Stimulated activated CD8-positive, alpha-beta memory T cell treated with anti-CD3 and anti-CD28 coated beads, Interleukin-12 subunit alpha, Interleukin-12 subunit beta, amount 100 ng/mL, for 1 hour (primary cell): ENCODE data around the gene CPN1.
"Not testable (repeated sequence)": the region's sequence is repeated elsewhere in the genome, so short reads cannot be mapped to it uniquely, and the experiment has no call there.

ENCODE experiments used
- DNase-seq: peaks from one replicate; pipeline ENCODE4 v3.0.0-alpha.2; 2020; ENCODE audit warnings: low read depth

Gene CPN1

DNA sequence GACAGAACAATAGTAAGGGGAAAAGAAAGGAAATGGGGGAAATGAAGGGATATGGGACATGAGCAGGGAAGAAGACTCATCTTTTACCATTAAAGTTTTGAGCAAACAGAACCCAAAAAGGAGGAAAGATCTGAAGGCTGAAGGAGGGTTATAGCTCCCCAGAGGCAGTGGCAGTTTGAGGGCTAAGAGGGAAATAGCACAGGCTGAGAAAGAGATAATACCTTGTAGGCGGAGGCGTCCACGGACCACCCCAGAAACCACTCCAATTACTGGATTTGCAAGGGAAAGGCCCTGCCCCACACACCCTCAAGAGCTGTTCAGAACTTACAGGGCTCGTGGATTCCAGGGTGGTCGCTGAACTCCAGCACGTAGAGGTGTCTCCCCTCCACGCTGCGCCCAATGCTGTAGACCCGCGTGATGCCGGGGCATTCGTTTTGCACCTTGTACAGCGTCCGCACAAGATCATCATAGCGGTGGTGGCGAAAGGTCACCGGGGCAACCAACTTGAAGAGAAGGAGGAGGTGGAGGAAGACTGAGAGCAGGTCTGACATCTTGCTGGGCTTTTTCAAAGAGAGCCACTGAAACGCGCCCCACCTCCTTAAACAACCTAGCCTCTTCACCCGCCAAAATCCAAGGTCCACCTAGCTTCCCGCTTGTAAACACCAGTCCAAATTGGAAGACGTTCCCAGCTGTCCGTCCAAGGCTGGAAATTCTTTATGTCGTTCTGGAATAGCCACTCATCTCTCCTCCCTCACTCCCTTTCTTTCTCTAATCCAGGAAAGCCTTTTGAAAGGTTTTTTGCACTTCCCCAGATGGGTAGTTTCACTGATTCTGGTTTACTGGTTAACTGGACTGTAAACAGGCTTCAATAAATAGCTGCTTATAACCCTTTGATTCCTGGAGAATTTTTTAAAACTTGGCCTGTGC is at the start of gene CPN1:
TSS of gene CPN1 (minus strand) at position 795 of the 927 bp plus-strand sequence. CDS start at position 551, 244 bp downstream.
- DNase-seq = no peak

DNA sequence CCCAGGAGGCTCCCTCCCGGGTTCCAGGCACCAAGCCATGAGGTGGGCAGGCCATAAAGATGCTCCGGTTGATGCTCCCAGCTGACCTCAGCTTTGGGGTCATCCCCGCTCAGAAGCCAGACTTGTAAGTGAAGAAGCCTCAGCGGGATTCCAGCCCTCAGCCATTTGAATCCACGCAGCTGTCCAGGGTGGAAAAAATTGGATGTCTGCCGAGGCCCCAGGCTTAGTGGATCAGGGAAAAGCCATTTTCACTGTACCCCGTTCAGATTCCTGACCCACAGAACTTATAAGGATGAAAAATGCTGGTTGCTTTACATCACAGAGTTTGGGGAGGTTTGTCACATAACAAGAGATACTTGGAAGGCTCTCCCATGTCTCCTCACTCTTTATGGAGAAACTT is 49.2 kb upstream of the CPN1 start:
- no peak for DNase-seq

DNA sequence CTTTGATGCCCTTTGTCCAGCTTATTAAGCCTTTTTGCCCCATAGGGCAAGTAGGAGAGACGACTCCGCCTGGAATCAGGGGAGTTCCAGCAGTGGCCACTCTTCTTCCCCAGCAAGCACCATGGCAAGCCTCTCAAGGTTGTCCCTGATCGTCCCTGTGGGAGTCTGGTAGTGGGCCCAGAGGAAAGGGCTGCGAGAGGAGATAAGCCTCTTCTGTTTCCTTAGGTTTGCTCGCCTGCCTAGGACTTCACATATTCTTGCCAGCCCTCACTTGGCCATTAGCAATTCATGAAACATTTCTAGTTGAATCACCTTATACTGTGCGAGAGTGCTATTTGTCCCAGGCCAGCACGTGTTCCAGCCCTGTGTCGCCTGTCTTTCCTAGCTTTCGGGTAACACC is 47.8 kb upstream of the CPN1 start:
- DNase-seq = no peak

DNA sequence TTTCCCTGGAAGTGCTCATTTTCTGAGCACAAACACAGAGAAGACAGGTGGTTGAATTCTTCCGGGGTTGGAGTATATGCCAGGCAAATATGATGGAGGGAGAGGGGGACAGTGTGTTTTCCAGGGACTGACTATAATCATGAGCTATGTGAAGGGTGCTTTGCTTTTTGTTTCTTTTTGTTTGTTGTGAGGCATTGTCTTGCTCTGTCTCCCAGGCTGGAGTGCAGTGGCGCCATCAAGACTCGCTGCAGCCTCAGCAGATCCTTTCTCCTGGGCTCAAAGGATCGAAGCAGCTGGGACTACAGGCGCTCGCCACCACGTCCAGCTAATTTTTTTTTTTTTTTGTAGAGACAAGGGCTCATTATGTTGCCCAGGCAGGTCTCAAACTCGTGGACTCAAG is 47.3 kb upstream of the CPN1 start:
- no peak for DNase-seq

DNA sequence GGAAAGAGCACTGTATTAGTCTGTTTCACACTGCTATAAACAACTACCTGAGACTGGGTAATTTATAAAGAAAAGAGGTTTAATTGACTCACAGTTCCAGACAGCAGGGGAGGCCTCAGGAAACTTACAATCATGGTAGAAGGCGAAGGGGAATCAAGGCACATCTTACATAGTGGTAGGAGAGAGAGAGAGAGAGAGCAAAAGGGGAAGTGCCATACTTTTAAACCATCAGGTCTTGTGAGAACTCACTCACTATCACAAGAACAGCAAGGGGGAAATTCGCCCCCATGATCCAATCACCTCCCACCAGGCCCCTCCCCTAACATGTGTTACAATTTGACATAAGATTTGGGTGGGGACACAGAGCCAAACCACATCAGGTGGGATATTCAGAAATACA is 43.7 kb upstream of the CPN1 start:
- not testable (repeated sequence) for DNase-seq

DNA sequence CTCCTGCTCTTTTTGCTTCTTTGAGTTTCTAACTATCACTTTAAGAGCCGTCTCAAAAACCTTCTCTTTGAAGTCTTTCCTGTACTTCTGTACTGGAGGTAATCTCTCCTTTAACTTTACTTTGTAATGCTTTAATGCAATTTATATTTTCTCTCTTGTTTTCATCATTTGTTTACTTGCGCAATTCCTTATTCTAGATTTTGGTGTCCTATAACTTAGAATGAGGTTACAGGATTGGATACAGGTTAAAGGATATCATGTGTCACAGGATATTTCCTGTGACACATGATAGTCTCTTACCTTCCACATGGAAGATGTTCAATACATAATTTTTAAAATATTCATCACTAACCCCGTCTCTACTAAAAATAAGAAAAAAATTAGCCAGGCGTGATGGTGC is 42.4 kb upstream of the CPN1 start:
- DNase-seq = no peak

DNA sequence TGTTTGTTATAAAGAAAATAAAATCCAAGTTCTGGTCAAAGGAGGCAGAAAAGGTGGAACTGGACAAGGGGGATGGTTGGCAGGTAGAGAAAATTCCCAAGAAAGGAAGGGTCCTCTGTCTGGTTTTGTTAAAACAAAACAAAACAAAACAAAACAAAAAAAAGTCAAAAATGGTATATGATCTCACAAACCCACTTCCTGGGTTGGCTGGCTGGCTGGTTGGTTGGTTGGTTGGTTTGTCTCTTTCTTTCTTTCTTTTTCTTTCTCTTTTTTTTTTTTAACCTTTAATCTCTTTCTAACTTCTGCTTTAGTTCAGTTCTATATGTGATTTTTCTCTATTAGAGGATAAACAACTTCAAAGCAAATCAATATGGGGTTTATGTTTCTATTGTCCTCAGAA is 41.1 kb upstream of the CPN1 start:
- no peak for DNase-seq

DNA sequence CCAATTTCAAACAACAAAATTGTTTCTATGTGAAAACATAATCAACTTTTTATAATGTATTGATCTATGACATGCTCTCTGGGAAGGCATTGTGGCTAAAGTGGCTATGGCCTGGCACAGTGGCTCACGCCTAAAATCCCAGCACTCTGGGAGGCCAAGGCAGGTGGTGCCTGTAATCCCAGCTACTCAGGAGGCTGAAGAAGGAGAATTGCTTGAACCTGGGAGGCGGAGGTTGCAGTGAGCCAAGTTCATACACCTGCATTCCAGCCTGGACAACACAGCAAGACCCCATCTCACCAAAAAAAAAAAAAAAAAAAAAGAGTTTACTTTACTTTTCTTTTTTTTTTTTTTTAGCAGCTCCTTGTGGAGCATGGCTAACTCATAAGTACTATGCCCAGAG is 38.9 kb upstream of the CPN1 start:
- DNase-seq = no peak

DNA sequence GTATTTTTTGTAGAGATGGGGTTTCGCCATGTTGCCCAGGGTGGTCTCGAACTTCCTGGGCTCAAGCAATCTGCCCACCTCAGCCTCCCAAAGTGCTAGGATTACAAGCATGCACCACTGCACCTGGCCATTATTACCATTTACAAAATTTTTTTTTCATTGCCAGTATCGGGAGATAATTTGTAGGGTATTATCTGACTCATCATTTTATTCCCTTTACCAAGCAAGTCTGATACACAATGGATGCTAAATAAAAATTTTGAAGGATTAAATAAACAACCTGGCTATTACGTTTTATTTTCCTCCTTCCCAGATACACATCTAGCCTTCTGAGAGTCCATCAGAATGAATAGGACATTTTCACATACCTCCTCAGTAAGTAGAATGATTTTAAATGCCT is 38.1 kb upstream of the CPN1 start:
- no peak for DNase-seq

DNA sequence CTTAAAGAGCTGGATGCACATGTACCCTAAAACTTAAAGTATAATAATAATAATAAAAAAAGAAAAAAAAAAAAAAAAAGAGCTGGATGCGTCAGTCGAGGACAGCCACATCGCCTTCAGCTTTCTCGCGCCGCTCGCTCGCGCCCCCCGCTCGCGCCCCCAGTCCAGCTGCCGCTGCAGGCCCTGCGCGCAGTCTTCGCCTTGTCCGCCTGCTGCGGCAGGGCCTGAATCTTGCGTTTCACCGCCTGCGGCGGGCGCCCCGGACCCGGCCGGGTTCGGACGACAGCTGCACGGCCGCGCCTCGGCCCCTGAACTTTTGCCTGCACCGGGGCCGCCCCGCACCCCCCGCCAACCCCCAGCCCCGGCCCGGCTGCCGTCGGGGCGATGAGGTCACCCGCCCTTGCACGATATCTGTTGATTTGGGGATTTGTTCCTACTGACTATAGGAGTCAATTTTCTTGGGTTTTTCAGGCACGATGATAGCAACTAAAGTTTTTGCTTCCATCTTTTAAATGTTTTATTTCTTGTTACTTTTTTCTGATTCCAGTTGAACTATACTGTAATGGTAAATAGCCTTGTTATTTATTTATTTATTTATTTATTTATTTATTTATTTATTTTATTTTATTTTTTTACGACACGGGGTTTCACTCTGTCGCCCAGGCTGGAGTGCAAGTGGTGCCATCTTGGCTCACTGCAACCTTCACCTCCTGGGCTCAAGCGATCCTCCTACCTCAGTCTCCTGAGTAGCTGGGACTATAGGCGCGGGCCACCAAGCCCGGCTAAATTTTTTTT is 33.5 kb upstream of the CPN1 start:
- no peak for DNase-seq

DNA sequence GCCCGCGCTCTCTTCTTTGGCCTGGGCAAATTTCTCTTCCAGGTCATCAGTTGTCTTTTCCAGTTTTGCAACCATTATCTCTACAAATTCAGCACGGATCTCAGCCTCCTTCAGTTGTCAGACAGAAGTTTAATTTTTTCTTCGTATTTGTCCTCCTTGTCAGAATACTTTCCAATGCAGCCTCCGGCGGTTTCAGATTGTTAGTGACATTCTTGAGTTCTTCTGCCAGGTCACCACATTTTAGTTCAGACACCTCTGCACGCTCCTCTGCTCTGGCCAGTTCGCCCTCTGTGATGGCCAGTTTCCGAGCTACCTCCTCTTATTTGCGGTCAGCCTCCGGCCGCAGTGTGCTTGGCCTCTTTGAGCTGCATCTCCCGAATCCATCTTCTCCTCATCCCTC is 32.8 kb upstream of the CPN1 start:
- DNase-seq = no peak

DNA sequence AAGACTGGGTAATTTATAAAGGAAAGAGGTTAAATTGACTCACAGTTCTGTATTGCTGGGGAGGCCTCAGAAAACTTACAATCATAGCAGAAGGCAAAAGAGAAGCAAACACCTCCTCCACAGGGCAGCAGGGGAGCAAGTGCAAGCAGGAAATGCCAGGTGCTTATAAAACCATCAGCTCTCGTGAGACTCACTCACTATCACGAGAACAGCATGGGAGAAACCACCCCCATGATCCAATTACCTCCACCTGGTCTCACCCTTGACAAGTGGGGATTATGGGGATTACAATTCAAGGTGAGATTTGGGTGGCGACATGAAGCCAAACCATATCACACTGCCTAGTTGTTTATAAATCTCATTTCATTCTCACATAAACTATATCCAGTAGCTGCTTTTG is 28.0 kb upstream of the CPN1 start:
- no peak for DNase-seq

DNA sequence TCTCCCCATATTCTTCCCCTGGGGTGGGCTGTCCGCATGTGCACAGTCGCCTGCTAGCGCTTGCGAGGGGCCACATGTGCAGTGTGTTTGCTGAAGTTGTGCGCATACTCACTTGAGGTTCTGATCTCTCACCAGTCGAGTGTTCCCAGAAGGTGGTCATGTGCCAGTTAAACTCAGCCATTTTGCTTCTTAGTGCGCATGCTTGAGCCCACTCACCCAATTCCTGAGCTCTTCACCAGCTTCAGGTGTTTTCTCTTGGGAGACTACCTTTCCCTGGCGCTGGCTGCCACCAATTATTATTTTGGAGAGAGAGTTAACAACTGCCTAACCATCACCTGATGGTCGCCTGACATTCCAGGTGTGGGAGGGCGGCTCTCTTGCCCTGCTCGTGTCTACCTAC is 25.2 kb upstream of the CPN1 start:
- no peak for DNase-seq

DNA sequence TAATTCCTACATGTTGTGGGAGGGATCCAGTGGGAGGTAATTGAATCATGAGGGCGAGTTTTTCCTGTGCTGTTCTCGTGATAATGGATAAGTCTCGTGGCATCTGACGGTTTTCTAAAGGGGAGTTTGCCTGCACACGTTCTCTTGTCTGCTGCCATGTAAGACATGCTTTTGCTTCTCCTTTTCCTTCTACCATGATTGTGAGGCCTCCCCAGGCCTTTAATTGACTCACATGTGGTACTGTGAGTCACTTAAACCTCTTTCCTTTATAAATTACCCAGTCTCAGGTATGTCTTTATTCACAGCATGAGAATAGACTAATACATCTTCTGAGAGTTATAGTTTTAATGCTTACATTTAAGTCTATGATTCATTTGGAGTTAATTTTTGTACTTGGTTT is 22.6 kb upstream of the CPN1 start:
- no peak for DNase-seq

DNA sequence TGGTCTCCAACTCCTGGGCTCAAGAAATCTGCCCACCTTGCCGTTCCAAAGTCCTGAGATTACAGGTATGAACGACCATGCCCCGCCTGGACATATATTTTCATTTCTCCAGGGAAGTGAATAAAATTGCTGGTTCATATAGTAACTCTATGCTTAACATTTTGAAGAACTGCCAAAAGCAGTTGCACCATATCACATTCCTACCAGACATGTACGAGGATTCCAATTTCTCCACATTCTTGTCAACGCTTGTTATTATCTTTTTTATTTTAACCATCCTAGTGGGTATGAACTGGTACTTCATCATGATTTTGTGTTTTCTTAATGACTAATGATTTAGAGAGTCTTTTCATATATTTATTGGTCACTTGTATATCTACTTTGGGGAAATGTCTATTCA is 21.9 kb upstream of the CPN1 start:
- no peak for DNase-seq

DNA sequence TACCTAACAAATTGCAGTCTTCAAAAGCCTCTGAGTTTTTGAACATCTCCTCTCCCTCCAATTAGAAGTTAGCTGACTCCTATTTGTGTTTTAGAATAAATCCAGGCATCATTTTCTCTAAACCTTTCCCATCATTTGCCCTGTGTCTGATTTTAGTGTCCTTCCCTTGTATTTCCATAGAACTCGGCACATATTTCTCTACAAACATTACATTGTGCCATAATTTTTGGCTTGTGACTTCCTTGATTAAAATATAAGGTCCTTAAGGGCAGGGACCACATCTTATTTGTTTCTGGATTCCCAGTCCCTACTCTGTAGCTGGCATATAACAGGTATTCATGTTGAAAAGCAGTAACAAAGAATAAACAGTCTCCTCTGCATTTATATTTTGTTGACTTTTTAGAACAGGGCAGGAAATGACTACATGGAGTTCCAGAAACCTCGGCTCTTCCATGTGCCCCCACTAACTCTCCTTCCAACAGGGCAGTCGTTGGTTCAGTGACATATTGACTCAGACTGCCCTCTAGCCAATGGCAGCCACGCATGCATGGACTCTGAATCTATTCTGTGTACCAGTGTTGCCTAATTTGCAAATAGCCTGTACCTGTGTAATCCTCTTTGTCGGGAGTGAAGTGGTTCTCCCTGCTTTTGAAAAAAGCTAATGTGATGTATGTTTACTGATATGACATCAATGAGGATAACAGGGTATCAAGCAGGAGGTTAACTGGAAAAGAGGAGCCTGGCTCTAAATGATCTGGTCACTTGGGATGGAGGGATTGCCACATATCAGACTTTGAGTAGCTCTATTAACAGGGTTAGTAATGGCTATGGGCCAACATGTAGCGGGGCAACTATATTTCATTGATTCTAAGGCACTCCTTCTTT is 19.8 kb upstream of the CPN1 start:
- no peak for DNase-seq

DNA sequence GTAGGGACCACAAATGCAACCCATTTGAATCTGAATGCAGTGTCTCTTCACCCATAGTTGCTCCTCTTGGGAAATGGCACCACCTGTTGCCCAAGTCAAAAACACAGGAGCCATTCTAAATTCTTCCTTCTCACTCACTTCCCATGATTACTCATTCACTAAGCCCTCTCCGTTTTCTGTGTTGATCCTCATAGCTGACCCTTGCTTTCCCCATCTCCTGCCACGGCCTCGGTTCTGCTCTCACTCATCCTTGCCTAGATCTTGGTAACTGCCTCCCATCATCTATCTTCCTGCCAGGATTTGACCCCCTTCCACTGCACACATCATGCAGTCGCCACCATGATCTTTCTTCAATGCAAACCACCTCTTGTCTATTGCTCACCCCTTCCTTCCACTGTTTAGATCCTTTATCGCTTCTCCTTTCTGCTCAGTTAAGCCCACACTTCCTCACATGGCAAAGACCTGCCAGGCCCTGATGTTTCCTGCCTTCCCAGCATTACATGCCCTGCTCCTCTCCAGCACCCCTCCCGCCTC is 19.0 kb upstream of the CPN1 start:
- DNase-seq = no peak

DNA sequence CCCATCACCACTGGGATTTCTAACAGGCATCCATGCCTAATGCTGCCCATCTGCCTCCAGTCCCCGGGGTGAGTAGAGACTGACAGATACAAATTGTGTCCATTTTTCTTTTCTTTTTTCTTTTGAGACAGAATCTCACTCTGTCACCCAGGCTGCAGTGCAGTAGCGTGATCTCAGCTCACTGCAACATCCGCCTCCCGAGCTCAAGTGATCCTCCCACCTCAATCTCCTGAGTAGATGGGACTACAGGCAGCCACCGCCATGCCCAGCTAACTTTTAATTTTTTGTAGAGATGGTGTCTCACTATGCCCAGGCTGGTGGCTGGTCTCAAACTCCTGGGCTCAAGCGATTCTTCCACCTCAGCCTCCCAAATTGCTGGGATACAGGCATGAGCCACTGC is 7.6 kb upstream of the CPN1 start:
- DNase-seq = no peak

DNA sequence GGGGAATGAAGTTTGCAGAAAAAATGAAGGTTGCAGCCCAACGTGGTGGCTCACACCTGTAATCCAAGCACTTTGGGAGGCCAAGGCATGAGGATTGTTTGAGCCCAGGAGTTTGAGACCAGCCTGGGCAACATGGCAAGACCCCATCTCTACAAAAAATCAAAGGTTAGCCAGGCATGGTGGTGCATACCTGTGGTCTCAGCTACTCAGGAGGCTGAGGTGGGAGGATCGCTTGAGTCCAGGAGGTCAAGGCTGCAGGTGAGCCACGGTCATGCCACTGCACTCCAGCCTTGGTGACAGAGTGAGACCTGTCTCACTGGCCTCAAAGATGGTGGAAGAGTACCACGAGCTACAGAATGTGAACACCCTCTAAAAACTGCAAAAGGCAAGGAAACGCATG is 5.0 kb upstream of the CPN1 start:
- not testable (repeated sequence) for DNase-seq

DNA sequence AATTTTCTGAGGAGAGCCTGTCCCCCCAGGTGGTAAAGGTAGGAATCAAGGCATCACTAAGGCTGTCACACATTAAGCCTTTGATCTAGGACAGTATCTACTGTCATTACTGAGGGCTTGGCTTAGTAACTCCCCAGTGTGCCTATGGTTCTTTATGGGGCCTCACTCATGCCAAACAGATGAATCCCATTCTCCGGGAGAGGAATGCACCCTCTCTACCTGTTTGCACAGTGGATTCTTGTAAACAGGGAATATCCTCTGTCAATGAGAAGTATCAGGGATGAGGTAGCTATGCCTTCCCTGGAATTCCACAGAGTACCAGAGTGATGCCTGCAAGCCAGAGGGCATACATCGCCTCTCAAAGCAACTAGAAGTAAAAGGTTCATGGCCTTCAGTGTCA is 3.9 kb upstream of the CPN1 start:
- DNase-seq = no peak

DNA sequence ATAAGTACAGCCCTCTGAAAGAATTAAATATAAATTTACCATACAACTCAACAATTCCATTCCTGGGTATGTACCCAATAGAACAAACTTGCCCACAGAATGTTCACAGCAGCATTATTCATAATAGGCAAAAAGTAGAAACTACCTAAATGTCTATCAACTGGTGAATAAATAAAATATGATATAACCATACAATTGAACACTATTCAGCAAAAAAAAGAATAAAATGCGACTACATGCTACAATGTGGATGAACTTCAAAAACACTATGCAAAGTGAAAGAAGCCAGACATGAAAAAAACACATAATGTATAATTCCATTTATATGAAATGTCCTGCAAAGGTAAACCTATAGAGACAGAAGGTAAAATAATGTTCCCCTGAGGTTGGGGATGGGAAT is 2.0 kb upstream of the CPN1 start:
- no peak for DNase-seq

DNA sequence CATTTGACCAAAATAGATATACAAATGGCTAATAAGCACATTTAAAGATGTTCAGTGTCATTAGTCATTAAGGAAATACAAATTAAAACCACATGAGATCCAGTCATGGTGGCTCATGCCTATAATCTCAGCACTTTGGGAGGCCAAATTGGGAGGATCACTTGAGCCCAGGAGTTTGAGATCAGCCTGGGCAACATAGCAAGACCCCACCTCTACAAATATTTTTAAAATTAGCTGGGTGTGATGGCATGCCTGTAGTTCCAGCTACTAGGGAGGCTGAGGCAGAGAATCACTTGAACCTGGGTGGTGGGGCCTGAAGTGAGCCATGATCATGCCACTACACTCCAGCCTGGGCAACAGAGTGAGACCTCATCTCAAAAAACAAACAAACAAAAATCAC is 607 bp upstream of the CPN1 start:
- not testable (repeated sequence) for DNase-seq
